Measurements from ENCODE around the gene E2F4.

E2F4 gene

DNA sequence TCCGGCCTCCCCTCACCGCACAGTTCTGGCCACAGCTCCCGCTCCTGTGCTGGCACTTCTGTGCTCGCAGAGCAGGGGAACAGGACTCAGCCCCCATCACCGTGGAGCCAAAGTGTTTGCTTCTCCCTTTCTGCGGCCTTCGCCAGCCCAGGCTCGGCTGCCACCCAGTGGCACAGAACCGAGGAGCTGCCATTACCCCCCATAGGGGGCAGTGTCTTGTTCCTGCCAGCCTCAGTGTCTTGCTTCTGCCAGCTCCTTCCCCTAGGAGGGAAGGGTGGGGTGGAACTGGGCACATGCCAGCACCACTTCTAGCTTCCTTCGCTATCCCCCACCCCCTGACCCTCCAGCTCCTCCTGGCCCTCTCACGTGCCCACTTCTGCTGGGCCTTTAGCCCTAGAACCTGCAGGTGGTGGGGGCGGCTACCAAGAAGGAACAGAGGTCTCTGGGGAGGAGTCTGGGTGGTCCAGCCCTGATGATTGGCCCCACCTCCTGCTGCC lies 6.3 kb downstream of the E2F4 start:
- Histone ChIP-seq H3K4me3 (ENCODE audit: low read depth in 1 of 2, low read length in 1 of 2) (no peak overlapping the region), H3K9me3 (no peaks in the 10 kb centered on the region), H3K4me1 (ENCODE audit: control insufficient read depth in 1 of 2, insufficient read depth in 1 of 2, low read depth in 1 of 2, low read length in 1 of 2) (peaks cover 3 to 8% of the 10 kb centered on the region in 2 experiments), H3K27ac (peak overlapping the region; percentile 6), H3K27me3 (no peaks in the 10 kb centered on the region), H3K36me3 (peaks cover 92% of the 10 kb centered on the region)
- TF ChIP-seq, protein P1, sequence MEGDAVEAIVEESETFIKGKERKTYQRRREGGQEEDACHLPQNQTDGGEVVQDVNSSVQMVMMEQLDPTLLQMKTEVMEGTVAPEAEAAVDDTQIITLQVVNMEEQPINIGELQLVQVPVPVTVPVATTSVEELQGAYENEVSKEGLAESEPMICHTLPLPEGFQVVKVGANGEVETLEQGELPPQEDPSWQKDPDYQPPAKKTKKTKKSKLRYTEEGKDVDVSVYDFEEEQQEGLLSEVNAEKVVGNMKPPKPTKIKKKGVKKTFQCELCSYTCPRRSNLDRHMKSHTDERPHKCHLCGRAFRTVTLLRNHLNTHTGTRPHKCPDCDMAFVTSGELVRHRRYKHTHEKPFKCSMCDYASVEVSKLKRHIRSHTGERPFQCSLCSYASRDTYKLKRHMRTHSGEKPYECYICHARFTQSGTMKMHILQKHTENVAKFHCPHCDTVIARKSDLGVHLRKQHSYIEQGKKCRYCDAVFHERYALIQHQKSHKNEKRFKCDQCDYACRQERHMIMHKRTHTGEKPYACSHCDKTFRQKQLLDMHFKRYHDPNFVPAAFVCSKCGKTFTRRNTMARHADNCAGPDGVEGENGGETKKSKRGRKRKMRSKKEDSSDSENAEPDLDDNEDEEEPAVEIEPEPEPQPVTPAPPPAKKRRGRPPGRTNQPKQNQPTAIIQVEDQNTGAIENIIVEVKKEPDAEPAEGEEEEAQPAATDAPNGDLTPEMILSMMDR (IDR thresholded peaks at IDR 0.05) = no peak

DNA sequence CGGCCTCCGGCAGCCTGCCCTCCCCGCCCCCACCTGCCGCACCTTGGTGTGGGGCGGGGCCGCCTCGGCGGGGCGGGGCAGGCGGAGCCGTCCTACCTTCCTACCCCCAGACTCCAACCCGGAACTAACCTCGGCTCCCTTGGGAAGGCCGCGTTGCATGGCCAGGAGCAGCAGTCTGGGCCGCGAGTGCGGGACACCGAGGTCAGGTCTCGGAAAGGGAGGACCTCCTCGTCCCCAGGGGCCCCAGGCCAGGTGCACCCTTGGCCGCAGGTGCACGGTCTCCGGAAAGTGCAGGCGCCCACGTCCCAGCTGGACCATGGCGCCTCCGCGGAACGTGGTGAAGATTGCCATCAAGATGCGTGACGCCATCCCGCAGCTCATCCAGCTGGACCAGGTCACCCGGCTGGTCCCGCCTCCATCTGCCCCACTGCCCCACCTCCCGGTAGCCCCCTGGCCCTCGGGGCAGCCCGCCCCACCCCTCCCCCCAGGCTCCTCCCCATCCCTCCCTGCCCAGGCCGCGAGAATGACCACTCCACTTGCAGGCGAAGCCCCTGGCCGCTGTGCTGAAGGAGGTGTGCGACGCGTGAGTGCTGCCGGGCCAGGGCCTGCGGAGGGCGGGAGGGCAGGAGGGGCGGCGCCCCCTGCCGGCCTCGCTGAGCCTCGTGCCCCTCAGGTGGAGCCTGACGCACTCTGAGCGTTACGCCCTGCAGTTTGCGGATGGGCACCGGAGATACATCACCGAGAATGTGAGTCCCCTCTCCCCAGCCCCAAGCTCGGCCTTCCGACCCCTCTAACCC lies 7.3 kb downstream of the E2F4 start, which contains the start of gene ELMO3:
ELMO3 (plus strand) TSS at position 121 of the 797 bp plus-strand sequence; CDS start at position 317, 196 bp downstream.
- peak within 1 kb of the TSS; percentile 6 for H3K27ac ChIP-seq
- no peak within 1 kb of the TSS for H3K4me3 ChIP-seq (ENCODE audit: low read depth in 1 of 2, low read length in 1 of 2)
- H3K9me3 ChIP-seq = no peaks in the 10 kb centered on the region
- TF ChIP-seq, protein P1 (IDR thresholded peaks at IDR 0.05) = no peak
- H3K36me3 ChIP-seq = peaks cover 97% of the 10 kb centered on the region
- no peaks in the 10 kb centered on the region for H3K4me1 ChIP-seq (ENCODE audit: control insufficient read depth in 1 of 2, insufficient read depth in 1 of 2, low read depth in 1 of 2, low read length in 1 of 2)
- no peaks in the 10 kb centered on the region for H3K27me3 ChIP-seq

DNA sequence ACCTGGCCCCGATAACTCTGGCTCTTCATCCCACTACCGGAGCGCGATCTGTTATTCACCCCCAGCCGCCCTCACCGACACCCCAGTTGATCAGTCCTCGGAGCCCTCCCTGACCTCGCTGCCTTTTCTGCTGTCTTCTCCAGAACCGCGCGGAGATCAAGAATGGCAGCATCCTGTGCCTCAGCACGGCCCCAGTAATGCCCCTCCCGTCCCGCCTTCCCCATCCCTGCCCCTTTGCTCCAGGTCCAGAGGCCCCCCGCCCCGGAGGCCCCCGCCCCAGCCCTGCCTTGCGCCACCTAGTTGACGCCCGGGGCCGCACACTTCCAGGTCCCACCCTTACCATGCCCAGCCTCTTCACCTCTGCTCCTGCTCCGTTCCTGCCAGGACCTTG lies 7.8 kb downstream of the E2F4 start:
- no peaks in the 10 kb centered on the region for H3K9me3 ChIP-seq
- H3K27ac ChIP-seq = no peak overlapping the region
- H3K27me3 ChIP-seq = no peaks in the 10 kb centered on the region
- H3K36me3 ChIP-seq = peaks cover 97% of the 10 kb centered on the region
- no peak overlapping the region for H3K4me3 ChIP-seq (ENCODE audit: low read depth in 1 of 2, low read length in 1 of 2)
- TF ChIP-seq, protein P1 (IDR thresholded peaks at IDR 0.05) = no peak
- no peaks in the 10 kb centered on the region for H3K4me1 ChIP-seq (ENCODE audit: control insufficient read depth in 1 of 2, insufficient read depth in 1 of 2, low read depth in 1 of 2, low read length in 1 of 2)

DNA sequence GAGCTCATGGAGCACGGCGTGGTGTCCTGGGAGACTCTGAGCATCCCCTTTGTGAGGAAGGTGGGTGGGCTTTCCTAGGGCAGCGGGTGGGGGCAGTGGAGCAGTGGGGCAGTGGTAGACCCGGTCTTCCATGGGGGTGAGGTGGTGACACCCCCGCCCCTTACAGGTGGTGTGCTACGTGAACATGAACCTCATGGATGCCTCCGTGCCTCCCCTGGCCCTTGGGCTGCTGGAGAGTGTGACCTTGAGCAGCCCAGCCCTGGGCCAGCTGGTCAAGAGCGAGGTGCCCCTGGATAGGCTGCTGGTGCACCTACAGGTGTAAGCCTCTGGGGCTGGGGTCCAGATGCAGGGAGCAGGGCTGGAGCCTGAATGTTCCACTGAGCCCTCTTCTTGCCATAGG lies 8.5 kb downstream of the E2F4 start:
- peaks cover 92% of the 10 kb centered on the region for H3K36me3 ChIP-seq
- TF ChIP-seq, protein P1 (IDR thresholded peaks at IDR 0.05) = no peak
- H3K4me3 ChIP-seq (ENCODE audit: low read depth in 1 of 2, low read length in 1 of 2) = no peak overlapping the region
- H3K27me3 ChIP-seq = no peaks in the 10 kb centered on the region
- H3K9me3 ChIP-seq = no peaks in the 10 kb centered on the region
- no peaks in the 10 kb centered on the region for H3K4me1 ChIP-seq (ENCODE audit: control insufficient read depth in 1 of 2, insufficient read depth in 1 of 2, low read depth in 1 of 2, low read length in 1 of 2)
- H3K27ac ChIP-seq = no peak overlapping the region

DNA sequence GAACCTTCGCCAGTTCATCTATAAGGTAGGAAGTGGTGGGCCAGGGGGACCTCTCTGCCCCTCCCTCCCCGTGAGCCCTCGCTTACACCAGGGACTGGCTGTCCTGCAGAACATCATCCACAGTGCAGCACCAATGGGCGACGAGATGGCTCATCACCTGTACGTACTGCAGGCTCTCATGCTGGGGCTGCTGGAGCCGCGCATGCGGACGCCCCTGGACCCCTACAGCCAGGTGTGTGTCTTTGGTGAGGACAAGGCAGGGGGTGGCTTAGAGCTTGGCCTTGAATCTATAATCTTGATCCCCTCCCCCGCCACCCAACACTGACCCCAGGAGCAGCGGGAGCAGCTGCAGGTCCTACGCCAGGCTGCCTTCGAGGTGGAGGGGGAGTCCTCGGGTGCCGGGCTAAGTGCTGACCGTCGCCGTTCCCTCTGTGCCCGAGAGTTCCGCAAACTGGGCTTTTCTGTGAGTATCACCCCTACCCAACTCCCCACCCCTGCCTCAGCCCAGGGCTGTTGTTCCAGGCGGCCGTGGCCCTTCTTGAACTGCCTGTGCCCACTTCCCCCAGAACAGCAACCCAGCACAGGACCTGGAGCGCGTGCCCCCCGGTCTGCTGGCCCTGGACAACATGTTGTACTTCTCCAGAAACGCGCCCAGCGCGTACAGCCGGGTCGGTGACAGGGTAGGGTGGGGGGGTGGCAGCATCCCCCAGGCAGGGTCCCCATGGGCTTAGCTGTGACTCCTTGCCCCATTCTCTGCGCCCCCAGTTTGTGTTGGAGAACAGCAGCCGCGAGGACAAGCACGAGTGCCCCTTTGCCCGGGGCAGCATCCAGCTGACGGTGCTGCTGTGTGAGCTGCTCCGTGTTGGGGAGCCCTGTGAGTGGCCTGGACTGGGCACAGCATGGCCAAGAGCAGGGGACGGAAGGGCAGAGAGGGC lies 9.7 kb downstream of the E2F4 start:
- no peak overlapping the region for H3K27ac ChIP-seq
- TF ChIP-seq, protein P1 (IDR thresholded peaks at IDR 0.05) = no peak
- H3K36me3 ChIP-seq = peaks cover 92% of the 10 kb centered on the region
- no peaks in the 10 kb centered on the region for H3K9me3 ChIP-seq
- no peaks in the 10 kb centered on the region for H3K4me1 ChIP-seq (ENCODE audit: control insufficient read depth in 1 of 2, insufficient read depth in 1 of 2, low read depth in 1 of 2, low read length in 1 of 2)
- no peaks in the 10 kb centered on the region for H3K27me3 ChIP-seq
- H3K4me3 ChIP-seq (ENCODE audit: low read depth in 1 of 2, low read length in 1 of 2) = no peak overlapping the region
